ENCODE results near the gene TMEM30B. TPM values are rescaled to one million over a fixed set of nuclear protein-coding genes. Genes with fewer than 3 reads are reported as not detected.

TMEM30B gene
- polyA plus RNA-seq, 4 donors: 5.0 to 13.9 (median 13.1) TPM

DNA sequence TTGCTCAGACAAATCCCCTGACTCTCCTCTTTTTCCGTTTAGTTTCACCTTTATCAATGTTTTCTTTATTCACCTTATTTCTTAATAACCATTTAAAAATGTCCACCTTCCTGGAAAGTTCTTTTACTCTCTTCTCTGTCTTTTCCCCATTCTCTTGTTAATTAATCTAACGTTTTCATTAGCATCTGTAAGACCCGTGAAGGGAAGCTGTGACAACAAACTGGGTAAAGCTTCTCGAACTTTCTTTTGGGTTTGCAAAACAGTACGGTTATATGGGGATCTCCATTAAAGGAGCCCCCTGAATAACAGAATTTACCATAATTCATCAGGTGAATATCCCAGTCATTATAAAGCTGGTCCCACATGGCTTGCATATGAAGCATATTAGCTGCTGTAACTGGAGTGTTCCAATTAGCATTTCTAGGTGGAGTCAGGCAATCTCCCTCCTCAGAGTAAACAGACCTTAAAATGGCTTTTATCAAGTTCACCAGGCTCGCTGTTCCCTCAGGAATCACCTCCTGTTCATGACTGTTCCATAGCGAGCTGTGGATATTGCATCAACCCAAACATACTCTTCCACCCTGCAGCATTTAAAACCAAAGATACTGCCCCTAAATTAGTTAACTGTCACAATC is 42.4 kb downstream of the TMEM30B start:
- DNase-seq (ENCODE audit: low read depth in 4 of 4, low spot score in 3 of 4): no peak

DNA sequence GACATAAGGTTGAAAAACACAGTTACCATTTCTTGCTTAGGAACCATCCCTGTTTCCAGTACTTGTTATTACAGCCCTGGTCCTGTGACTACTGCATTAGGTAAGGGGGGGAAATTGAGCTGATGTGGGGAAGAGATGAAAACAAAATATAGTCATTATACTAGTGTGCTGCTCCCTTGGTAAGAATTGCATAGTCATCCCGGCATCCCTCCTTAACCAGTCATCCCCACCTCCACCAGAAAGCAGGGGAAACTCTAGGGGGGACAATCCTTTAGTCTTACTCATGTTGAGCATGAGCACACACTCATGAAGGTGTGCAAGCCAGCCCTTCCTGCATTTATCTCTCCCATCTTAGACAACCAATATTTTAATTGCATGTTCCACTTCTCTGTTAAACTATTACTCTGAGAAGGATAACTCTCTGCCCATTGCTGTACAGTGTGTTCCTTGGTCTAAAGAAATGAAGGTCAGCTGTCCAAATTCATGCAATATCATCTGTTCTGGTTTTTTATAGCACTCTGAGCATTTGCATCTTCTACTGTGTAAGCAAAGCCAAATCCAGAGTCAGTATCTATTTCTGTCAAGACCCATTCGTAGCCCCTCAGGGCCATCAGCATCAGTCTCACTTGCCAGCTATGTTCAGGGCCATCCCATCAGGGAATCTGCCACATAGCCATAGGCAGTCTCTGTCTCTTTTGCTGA is 46.8 kb downstream of the TMEM30B start:
- no peak for DNase-seq (ENCODE audit: low read depth in 4 of 4, low spot score in 3 of 4)

DNA sequence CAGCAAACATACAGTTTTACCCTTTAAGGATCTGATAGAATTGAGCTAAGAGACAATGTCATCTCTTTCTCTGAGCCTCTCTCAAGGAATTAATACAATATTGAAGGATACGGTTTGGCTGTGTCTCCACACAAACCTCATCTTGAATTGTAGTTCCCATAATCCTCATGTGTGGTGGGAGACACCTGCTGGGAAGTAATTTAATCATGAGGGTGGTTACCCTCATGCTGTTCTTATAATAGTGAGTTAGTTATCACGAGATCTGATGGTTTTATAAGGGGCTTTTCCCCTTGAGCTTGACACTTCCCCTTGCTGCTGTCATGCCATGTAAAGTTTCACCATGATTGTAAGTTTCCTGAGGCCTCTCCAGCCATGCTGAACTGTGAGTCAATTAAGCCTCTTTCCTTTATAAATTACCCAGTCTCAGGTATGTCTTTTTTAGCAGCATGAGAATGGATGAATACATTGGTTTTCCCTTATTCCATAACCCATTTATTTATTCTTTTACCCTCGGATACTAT is 47.6 kb downstream of the TMEM30B start:
- DNase-seq (ENCODE audit: low read depth in 4 of 4, low spot score in 3 of 4): no peak

DNA sequence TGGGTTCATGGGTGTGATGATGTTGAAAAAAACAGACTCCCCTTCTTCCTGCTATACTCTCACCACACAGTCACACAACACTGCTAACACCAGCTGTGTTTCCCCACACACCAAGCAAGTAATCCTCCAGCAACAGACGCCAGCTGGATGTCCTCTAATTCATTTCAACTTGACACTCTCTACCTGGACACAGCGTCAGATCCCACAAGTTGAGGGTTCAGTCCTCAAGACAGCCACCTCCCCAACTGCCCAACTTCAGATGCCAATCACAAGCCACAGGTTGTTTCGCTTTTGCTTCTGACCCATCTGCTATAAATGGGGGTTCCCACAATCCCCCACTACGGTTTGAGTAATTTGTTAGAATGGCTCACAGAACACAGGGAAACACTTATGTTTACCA is 49.3 kb downstream of the TMEM30B start:
- no peak for DNase-seq (ENCODE audit: low read depth in 4 of 4, low spot score in 3 of 4)

DNA sequence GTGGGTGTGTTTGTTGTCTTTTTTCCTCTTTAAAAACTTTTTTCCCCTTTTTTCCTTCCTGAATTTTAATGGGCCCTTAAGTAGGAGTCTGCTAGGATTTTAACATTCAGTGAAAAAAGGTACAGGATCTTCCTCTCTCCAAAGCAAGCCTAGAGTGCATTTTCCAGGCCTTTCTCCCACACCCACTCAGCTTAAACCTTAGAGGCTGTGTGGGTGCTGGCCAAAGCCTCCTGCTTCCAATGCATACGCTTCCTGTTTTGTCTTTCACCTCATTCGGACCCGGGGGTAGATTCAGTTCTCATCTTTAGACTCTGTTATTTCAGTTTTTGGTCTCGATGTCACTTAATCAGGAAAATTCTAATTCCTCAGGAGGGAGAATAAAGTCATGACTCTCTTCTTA is 51.2 kb downstream of the TMEM30B start:
- no peak for DNase-seq (ENCODE audit: low read depth in 4 of 4, low spot score in 3 of 4)

DNA sequence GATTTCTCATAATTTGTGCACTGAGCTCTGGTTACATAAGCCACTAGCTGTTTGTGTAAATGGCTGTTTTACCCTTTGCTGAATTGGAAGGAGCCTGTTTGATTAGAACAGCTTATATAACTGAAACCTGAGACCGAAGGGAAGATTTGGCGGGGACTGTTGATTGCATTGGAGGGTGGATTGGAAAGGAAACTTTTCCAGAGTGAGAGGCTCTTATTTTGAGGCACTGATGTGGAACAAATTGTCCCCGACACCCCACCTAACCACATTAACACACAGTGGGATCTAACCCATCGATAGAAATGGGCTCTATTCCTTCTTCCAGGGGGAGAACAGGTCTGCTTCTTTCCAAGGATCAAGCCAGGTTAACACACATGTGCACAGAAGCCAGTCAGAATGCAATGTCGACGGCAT is 51.7 kb downstream of the TMEM30B start:
- DNase-seq (ENCODE audit: low read depth in 4 of 4, low spot score in 3 of 4): no peak

DNA sequence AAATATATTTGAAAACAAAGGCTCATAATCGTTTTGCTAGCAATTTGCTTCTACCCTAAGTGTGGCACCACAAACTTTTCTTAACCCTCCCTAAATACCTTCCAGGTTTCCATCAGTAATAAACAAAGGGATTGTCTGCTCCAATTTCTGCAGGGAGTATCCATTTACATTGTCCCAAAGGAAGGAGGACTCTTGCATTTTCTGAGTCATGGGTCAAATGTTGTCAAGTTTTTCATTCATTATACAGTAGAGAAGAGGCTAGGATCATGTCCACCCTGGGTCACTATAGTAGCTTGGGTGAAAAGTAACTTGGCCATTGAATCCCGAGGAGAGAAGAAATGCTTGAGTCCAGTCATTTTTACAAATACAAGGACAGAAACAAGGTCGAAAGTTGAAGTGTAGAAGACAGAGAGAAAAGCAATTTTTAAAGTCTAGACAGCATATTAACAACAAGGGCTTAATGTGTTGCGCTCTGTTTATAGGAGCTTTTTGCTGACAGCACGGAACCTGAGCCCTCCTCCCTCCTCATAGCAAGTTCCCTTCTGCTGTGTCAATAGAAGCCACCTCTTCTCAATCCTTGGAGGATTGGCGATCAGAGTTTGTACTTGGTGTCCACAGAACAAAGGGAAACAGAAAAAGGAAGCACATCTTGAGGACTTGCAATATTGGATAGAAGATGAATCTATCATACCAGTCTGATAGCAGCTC is 53.1 kb downstream of the TMEM30B start:
- no peak for DNase-seq (ENCODE audit: low read depth in 4 of 4, low spot score in 3 of 4)

Other genes with a start within 250 kb of the TMEM30B start
- gene PRKCH, start 40.2 kb upstream of the TMEM30B start, polyA plus RNA-seq (ENCODE audit: insufficient read length in 4 of 4): 10 to 100 TPM in 3 of 4 donors, 1 to 10 TPM in 1; 9.0 to 18.4 (median 16.1) TPM